GM12878 (cell line): ENCODE data around the gene STX7. TPM values are rescaled to one million over a fixed set of nuclear protein-coding genes. Genes with fewer than 3 reads are reported as not detected.

Source experiments
- ATAC-seq: fragments of 200-7000 bp; cut with Tn5 transposase; 3 replicates; pipeline ENCODE4 v1.9.1; 2020; ENCODE audit warnings: mild to moderate bottlenecking, moderate library complexity
- BruUV-seq: library from RNA; stranded (reverse); fragments of 400-500 nt; replicated peaks from 2 replicates; lab custom pipeline; 2021; lab: Mats Ljungman, UMichigan
- CTCF ChIA-PET: fragments of 300-600 bp; sonication (Branson Sonifier 250); formaldehyde crosslinking; extraction: SDS; loops from one replicate; lab custom pipeline; 2021; ENCODE audit warnings: inconsistent platforms; lab: Yijun Ruan, JAX
- POLR2A ChIA-PET: fragments of 350-600 bp; formaldehyde crosslinking; extraction: SDS; loops from one replicate; lab custom pipeline; 2021; ENCODE audit warnings: inconsistent platforms; lab: Charles Lee
- RAD21 ChIA-PET: fragments of 300-600 bp; sonication (Branson Sonifier 250); formaldehyde crosslinking; loops from one replicate; lab custom pipeline; 2023; ENCODE audit warnings: antibody characterized with exemption; ENCODE audit not compliant: unreplicated experiment; lab: Charles Lee
- SMC1A ChIA-PET: fragments of 300-600 bp; sonication (Branson Sonifier 250); formaldehyde crosslinking; loops from one replicate; lab custom pipeline; 2023; ENCODE audit not compliant: unreplicated experiment, uncharacterized antibody; lab: Charles Lee
- DNase-seq: peaks from one replicate; pipeline ENCODE4 v3.0.0-alpha.2; 2011; ENCODE audit warnings: low read depth, low spot score
- FAIRE-seq: peaks from 3 replicates; lab custom pipeline; 2011; peaks lifted over from hg19 to GRCh38; lab: Jason Lieb, UNC
- H2AFZ ChIP-seq: 2 replicates; pipeline ENCODE4 v1.6.0; 2011; ENCODE audit warnings: low read depth, low read length, control low read depth; ENCODE audit not compliant: control insufficient read depth
- H3K27ac ChIP-seq: 2 replicates; pipeline ENCODE4 v1.5.1; 2011; ENCODE audit warnings: control low read depth; ENCODE audit not compliant: control insufficient read depth, insufficient read depth
- H3K27me3 ChIP-seq, 2 experiments: replicated peaks in 1 of 2; 2 replicates each; pipeline versions ENCODE4 v1.6.0 to v1.6.1; 2011; ENCODE audit warnings: low read length in 1 of 2; ENCODE audit not compliant: control insufficient read depth in 2 of 2, insufficient read depth in 2 of 2
- H3K36me3 ChIP-seq, 2 experiments: 2 replicates each; pipeline ENCODE4 v1.5.1; 2011; ENCODE audit warnings: low read length in 1 of 2; ENCODE audit not compliant: control insufficient read depth in 2 of 2, insufficient read depth in 2 of 2
- H3K4me1 ChIP-seq: 2 replicates; pipeline ENCODE4 v1.6.1; 2011; ENCODE audit warnings: mild to moderate bottlenecking, low read length, moderate library complexity, mixed read lengths; ENCODE audit not compliant: control insufficient read depth, insufficient read depth
- H3K4me2 ChIP-seq: 2 replicates; pipeline ENCODE4 v1.6.0; 2011; ENCODE audit warnings: control low read depth; ENCODE audit not compliant: control insufficient read depth, insufficient read depth
- H3K4me3 ChIP-seq: fragments of 200-600 bp; sonication (generic); 2 replicates; pipeline ENCODE4 v1.5.1; 2016
- H3K79me2 ChIP-seq: 2 replicates; pipeline ENCODE4 v1.6.0; 2011; ENCODE audit warnings: low read length; ENCODE audit not compliant: control insufficient read depth, insufficient read depth
- H3K9ac ChIP-seq: 2 replicates; pipeline ENCODE4 v1.8.0; 2011; ENCODE audit warnings: low read length, control low read depth, mixed read lengths; ENCODE audit not compliant: control insufficient read depth, insufficient read depth
- H3K9me3 ChIP-seq: replicated peaks from 3 replicates; pipeline ENCODE4 v1.5.1; 2011; ENCODE audit warnings: mild to moderate bottlenecking, low read length; ENCODE audit not compliant: control insufficient read depth, insufficient read depth
- H4K20me1 ChIP-seq: 2 replicates; pipeline ENCODE4 v1.6.0; 2011; ENCODE audit not compliant: control insufficient read depth, insufficient read depth
- BCL11A ChIP-seq: IDR thresholded peaks from 2 replicates; pipeline ENCODE4 v1.6.1; 2011; ENCODE audit warnings: low read depth, low read length
- BCLAF1 ChIP-seq: fragments of 450-650 bp; IDR thresholded peaks from 2 replicates; pipeline ENCODE4 v1.6.1; 2017; ENCODE audit warnings: antibody characterized with exemption, mild to moderate bottlenecking, moderate library complexity
- CREB1 ChIP-seq: IDR thresholded peaks from 2 replicates; pipeline ENCODE4 v1.6.1; 2012; ENCODE audit warnings: low read depth, mild to moderate bottlenecking, inconsistent platforms
- E2F4 ChIP-seq: IDR thresholded peaks from 2 replicates; pipeline ENCODE4 v1.6.1; 2012; ENCODE audit warnings: low read depth, low read length, improper control_type of control experiment
- HDAC2 ChIP-seq: fragments of 200-600 bp; sonication (generic); IDR thresholded peaks from 2 replicates; pipeline ENCODE4 v1.6.1; 2017
- IKZF1 ChIP-seq: fragments of 450-650 bp; conservative IDR thresholded peaks from 2 replicates; pipeline ENCODE4 v1.6.1; 2017; ENCODE audit warnings: antibody characterized with exemption, mild to moderate bottlenecking
- IRF5 ChIP-seq: fragments of 450-650 bp; IDR thresholded peaks from 2 replicates; pipeline ENCODE4 v1.6.1; 2017; ENCODE audit warnings: borderline replicate concordance
- MEF2B ChIP-seq: fragments of 450-650 bp; IDR thresholded peaks from 2 replicates; pipeline ENCODE4 v1.6.1; 2018; ENCODE audit warnings: mild to moderate bottlenecking, moderate library complexity; ENCODE audit not compliant: partially characterized antibody, poor library complexity, severe bottlenecking
- MYB ChIP-seq: fragments of 150-350 bp; IDR thresholded peaks from 2 replicates; pipeline ENCODE4 v1.6.1; 2014; ENCODE audit warnings: mild to moderate bottlenecking, low read depth, low read length, borderline replicate concordance
- NBN ChIP-seq: fragments of 450-650 bp; IDR thresholded peaks from 2 replicates; pipeline ENCODE4 v1.6.1; 2016
- NFYA ChIP-seq: IDR thresholded peaks from 2 replicates; pipeline ENCODE4 v1.6.1; 2011; ENCODE audit warnings: low read depth, mild to moderate bottlenecking, low read length, improper control_type of control experiment, borderline replicate concordance
- NRF1 ChIP-seq: conservative IDR thresholded peaks from 2 replicates; pipeline ENCODE4 v1.6.1; 2011; ENCODE audit warnings: mild to moderate bottlenecking, low read depth, low read length, improper control_type of control experiment
- SMARCA5 ChIP-seq: fragments of 450-650 bp; IDR thresholded peaks from 2 replicates; pipeline ENCODE4 v1.6.1; 2017; ENCODE audit warnings: mild to moderate bottlenecking
- ZBTB4 ChIP-seq: fragments of 450-650 bp; formaldehyde crosslinking; IDR thresholded peaks from 2 replicates; pipeline ENCODE4 v1.4.0; 2022; ENCODE audit warnings: mild to moderate bottlenecking, moderate library complexity
- WGBS: methylation state at CpG from one replicate; pipeline ENCODE4 v1.1.6; 2016; ENCODE audit warnings: low lambda C conversion rate; ENCODE audit not compliant: insufficient replicate concordance, insufficient coverage; ENCODE audit errors: missing lambda C conversion rate; 5-methylcytosine and 5-hydroxymethylcytosine counted together
- in situ Hi-C: fragments of 300-500 bp; cut with MboI; formaldehyde crosslinking; loops from 9 replicates; pipeline ENCODE4 v1.14.3; 2018; ENCODE audit warnings: mixed read lengths
- intact Hi-C: fragments of 100-400 bp; cut with micrococcal nuclease; formaldehyde crosslinking; loops from one replicate; pipeline ENCODE4 v1.14.2; 2022; ENCODE audit not compliant: unreplicated experiment
- polyA plus RNA-seq, 11 experiments: library from polyadenylated mRNA; depleted of rRNA in 4 of 11; unstranded in 6 of 11; stranded (reverse) in 5 of 11; fragments of >200 nt; fragmentation: Nextera tagmentation in 4 of 11; fragmentation: Illumina TruSeq in 1 of 11; extraction: Ambion mirVana in 4 of 11; extraction: Trizol in 1 of 11; gene quantifications; 1 replicate in 1 of 11; 2 replicates in 10 of 11; pipeline versions ENCODE4 v1.2.1 to v1.2.3, GENCODE V29; 2011 to 2016; ENCODE audit warnings: inconsistent platforms in 2 of 11, missing spikeins in 2 of 11, low read depth in 1 of 11
- total RNA-seq, 4 experiments: library from RNA; depleted of rRNA in 3 of 4; stranded (reverse); fragments of >200 nt in 3 of 4; fragmentation: Illumina TruSeq in 1 of 4; extraction: Trizol in 1 of 4; gene quantifications; 2 replicates each; pipeline versions ENCODE4 v1.2.1 to v1.2.3, GENCODE V29; 2013 to 2021

STX7 gene
- total and polyA plus RNA-seq, 10 of the 15 experiments (the other 5 are each of a cell fraction or from before 2014, with no cell fraction given), result 26.5 to 75.5 (median 51.3) TPM

- TF ChIP-seq ZBTB4 (CRISPR knock-in tag) (no peak), E2F4 (no peak), NBN (no peak), IKZF1 (no peak), MEF2B (no peak)
Observed at GRCh38 chr6:132475925-132476324, 37.0 kb downstream of the STX7 start (continued).

GRCh38 chr6:132471787-132472186, 41.1 kb downstream of the STX7 start:
- H3K4me3 ChIP-seq, result no peak overlapping the region
- H3K9me3 ChIP-seq, result no peaks in the 10 kb centered on the region
- SMC1A ChIA-PET, result interaction anchor here (0.8 to 3.4 kb wide), 5 partner anchors 10 to 192 kb away, joined by 3 to 12 read pairs (median 3); no protein-coding TSS in a partner anchor
- H3K79me2 ChIP-seq, result peaks cover 3% of the 10 kb centered on the region
- FAIRE-seq (peak; percentile 18), ATAC-seq (no peak), DNase-seq (no peak)
- intact Hi-C loops (no loop called here), in situ Hi-C loops (no loop called here)
- TF ChIP-seq NRF1 (no peak), IRF5 (no peak), SMARCA5 (no peak), HDAC2 (no peak), BCL11A (no peak), BCLAF1 (no peak), NFYA (no peak), MYB (no peak), CREB1 (no peak)
- H3K36me3 ChIP-seq, result peaks cover 2 to 53% of the 10 kb centered on the region in 2 experiments
- POLR2A ChIA-PET, result no interaction called here
- CTCF ChIA-PET, result interaction anchor here (0.9 to 6.8 kb wide), 5 partner anchors 9 to 192 kb away, joined by 3 to 60 read pairs (median 10); no protein-coding TSS in a partner anchor
- H4K20me1 ChIP-seq, result no peaks in the 10 kb centered on the region
- no peak overlapping the region for H3K4me2 ChIP-seq
- H3K27me3 ChIP-seq, result no peaks in the 10 kb centered on the region
- H3K4me1 ChIP-seq, result peaks cover 4% of the 10 kb centered on the region; the same call in 1 of the 2 replicates
- TSS peak; percentile 42 for BruUV-seq
- no peak overlapping the region for H3K27ac ChIP-seq
- RAD21 ChIA-PET, result interaction anchor here (2.2 kb wide), 1 partner anchor 13 kb away, joined by 8 read pairs; no protein-coding TSS in a partner anchor
- H3K9ac ChIP-seq, result no peak overlapping the region
- 97% methylated on average over 3 of the region's 3 CpGs for WGBS
- H2AFZ ChIP-seq, result no peak overlapping the region
